Mesothelial cell of epicardium (in vitro differentiated cells): Measurements from ENCODE around the gene TBATA. TPM values are rescaled to one million over a fixed set of nuclear protein-coding genes. Genes with fewer than 3 reads are reported as not detected.

Experiments
- DNase-seq, 2 experiments: peaks; one replicate each; pipeline ENCODE4 v3.0.0; 2021; ENCODE audit warnings: low spot score in 2 of 2; ENCODE audit not compliant: unreplicated experiment in 2 of 2
- H3K27ac Mint-ChIP-seq: 2 replicates; pipeline ENCODE4 v1.8.0; 2021; ENCODE audit warnings: mixed read lengths
- H3K27me3 Mint-ChIP-seq: 2 replicates; pipeline ENCODE4 v1.8.0; 2021; ENCODE audit warnings: low read depth, mixed read lengths
- H3K36me3 Mint-ChIP-seq: 2 replicates; pipeline ENCODE4 v1.8.0; 2021; ENCODE audit warnings: mixed read lengths
- H3K4me1 Mint-ChIP-seq: 2 replicates; pipeline ENCODE4 v1.8.0; 2021; ENCODE audit warnings: mixed read lengths
- H3K4me3 Mint-ChIP-seq: 2 replicates; pipeline ENCODE4 v1.8.0; 2021; ENCODE audit warnings: mild to moderate bottlenecking, moderate library complexity, mixed read lengths
- H3K9me3 Mint-ChIP-seq: 2 replicates; pipeline ENCODE4 v1.8.0; 2021; ENCODE audit warnings: mixed read lengths
- total RNA-seq: library from RNA; stranded (reverse); gene quantifications from 3 replicates; pipeline ENCODE4 v1.2.1, GENCODE V29; 2021
- TF ChIP-seq, protein P1 (sequence below): fragments of 200-600 bp; sonication (generic); IDR thresholded peaks from one replicate; pipeline ENCODE4 v1.5.0; 2021; ENCODE audit warnings: antibody characterized with exemption; ENCODE audit not compliant: unreplicated experiment

The TBATA gene
- total RNA-seq, 1 donor from 2014 or later, result not detected

- Mint-ChIP-seq H3K4me3 (no peak overlapping the region), H3K9me3 (no peaks in the 10 kb centered on the region), H3K27me3 (no peaks in the 10 kb centered on the region), H3K27ac (no peak overlapping the region), H3K4me1 (no peaks in the 10 kb centered on the region), H3K36me3 (no peaks in the 10 kb centered on the region)
- peak in 1 of 2 experiments; percentile 35 for DNase-seq
- TF ChIP-seq, protein P1, sequence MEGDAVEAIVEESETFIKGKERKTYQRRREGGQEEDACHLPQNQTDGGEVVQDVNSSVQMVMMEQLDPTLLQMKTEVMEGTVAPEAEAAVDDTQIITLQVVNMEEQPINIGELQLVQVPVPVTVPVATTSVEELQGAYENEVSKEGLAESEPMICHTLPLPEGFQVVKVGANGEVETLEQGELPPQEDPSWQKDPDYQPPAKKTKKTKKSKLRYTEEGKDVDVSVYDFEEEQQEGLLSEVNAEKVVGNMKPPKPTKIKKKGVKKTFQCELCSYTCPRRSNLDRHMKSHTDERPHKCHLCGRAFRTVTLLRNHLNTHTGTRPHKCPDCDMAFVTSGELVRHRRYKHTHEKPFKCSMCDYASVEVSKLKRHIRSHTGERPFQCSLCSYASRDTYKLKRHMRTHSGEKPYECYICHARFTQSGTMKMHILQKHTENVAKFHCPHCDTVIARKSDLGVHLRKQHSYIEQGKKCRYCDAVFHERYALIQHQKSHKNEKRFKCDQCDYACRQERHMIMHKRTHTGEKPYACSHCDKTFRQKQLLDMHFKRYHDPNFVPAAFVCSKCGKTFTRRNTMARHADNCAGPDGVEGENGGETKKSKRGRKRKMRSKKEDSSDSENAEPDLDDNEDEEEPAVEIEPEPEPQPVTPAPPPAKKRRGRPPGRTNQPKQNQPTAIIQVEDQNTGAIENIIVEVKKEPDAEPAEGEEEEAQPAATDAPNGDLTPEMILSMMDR, result no peak
These were observed 7.9 kb downstream of the TBATA start for GRCh38 chr10:70777063-70777875.

DNA sequence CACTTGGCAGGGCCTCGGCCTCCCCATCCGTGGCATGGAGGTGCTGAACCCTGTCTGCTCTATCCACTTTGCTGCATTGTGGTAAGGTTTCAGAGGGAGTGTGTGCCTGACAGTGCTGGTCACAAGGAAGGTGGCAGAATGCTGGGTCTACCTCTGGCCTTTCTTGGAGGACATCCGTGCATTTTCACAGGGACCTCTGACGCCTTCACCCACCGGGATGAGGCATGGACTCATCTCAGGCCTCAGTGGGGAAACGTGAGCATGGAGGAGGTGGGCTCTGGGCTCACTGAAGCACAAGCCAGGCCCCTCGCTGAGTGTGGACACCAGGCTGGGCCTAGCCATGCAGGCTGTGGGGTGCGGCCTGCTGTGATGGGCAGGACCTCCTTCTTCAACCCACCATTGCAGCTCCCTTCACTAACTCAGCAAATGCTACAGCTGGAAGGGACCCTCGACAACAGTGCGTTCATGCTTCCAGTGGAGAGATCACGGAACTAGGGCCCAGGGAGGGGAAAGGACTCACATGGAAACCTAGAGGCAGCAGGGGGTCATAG lies 8.6 kb downstream of the TBATA start:
- DNase-seq, result peak in 1 of 2 experiments; percentile 29
- H3K4me1 Mint-ChIP-seq, result no peaks in the 10 kb centered on the region
- H3K4me3 Mint-ChIP-seq, result no peak overlapping the region
- no peak overlapping the region for H3K27ac Mint-ChIP-seq
- H3K27me3 Mint-ChIP-seq, result no peaks in the 10 kb centered on the region
- no peaks in the 10 kb centered on the region for H3K36me3 Mint-ChIP-seq
- H3K9me3 Mint-ChIP-seq, result no peaks in the 10 kb centered on the region
- TF ChIP-seq, protein P1, result no peak

GRCh38 chr10:70775679-70776454 lies 9.3 kb downstream of the TBATA start:
- TF ChIP-seq, protein P1, result no peak
- DNase-seq, result peak in 1 of 2 experiments; percentile 19
- H3K27me3 Mint-ChIP-seq, result no peaks in the 10 kb centered on the region

GRCh38 chr10:70774810-70775678 lies 10.1 kb downstream of the TBATA start:
- no peaks in the 10 kb centered on the region for H3K9me3 Mint-ChIP-seq
- DNase-seq, result peak in 1 of 2 experiments; percentile 47
- H3K36me3 Mint-ChIP-seq, result no peaks in the 10 kb centered on the region
- no peaks in the 10 kb centered on the region for H3K4me1 Mint-ChIP-seq
- H3K4me3 Mint-ChIP-seq, result no peak overlapping the region
- H3K27me3 Mint-ChIP-seq, result no peaks in the 10 kb centered on the region
- H3K27ac Mint-ChIP-seq, result no peak overlapping the region
- TF ChIP-seq, protein P1, result no peak

More at GRCh38 chr10:70775679-70776454, 9.3 kb downstream of the TBATA start:
- H3K36me3 Mint-ChIP-seq, result no peaks in the 10 kb centered on the region
- H3K9me3 Mint-ChIP-seq, result no peaks in the 10 kb centered on the region
- H3K4me1 Mint-ChIP-seq, result no peaks in the 10 kb centered on the region
- no peak overlapping the region for H3K4me3 Mint-ChIP-seq
- no peak overlapping the region for H3K27ac Mint-ChIP-seq
